Panc1 (cell line): ENCODE data around the gene KIF18B. TPM values are rescaled to one million over a fixed set of nuclear protein-coding genes. Genes with fewer than 3 reads are reported as not detected.

Experiments used
- ATAC-seq: fragments of 200-7000 bp; cut with Tn5 transposase; 2 replicates; pipeline ENCODE4 v1.9.1; 2020; ENCODE audit warnings: mild to moderate bottlenecking, moderate library complexity
- BruUV-seq: library from RNA; stranded (reverse); fragments of 400-500 nt; replicated peaks from 2 replicates; lab custom pipeline; 2021; lab: Mats Ljungman, UMichigan
- CTCF ChIA-PET: fragments of 300-600 bp; sonication (Branson Sonifier 250); formaldehyde crosslinking; loops from one replicate; lab custom pipeline; 2022; ENCODE audit warnings: antibody characterized with exemption; lab: Charles Lee
- POLR2A ChIA-PET: fragments of 300-600 bp; sonication (Branson Sonifier 250); formaldehyde crosslinking; loops from one replicate; lab custom pipeline; 2022; ENCODE audit warnings: antibody characterized with exemption; lab: Charles Lee
- DNase-seq: peaks from one replicate; pipeline ENCODE4 v3.0.0-alpha.2; 2010; ENCODE audit warnings: low read depth, low spot score
- H3K27ac ChIP-seq: 2 replicates; pipeline ENCODE4 v1.5.1; 2011; ENCODE audit warnings: mild to moderate bottlenecking, low read length, inconsistent platforms
- H3K27me3 ChIP-seq: fragments of 200-500 bp; sonication (Bioruptor generic); 2 replicates; pipeline ENCODE4 v1.6.0; 2014; ENCODE audit warnings: low read length, inconsistent platforms; ENCODE audit not compliant: control insufficient read depth, insufficient read depth
- H3K36me3 ChIP-seq: fragments of 200-500 bp; sonication (Bioruptor generic); 2 replicates; pipeline ENCODE4 v1.5.1; 2014; ENCODE audit warnings: inconsistent platforms, mild to moderate bottlenecking, low read length, moderate library complexity; ENCODE audit not compliant: control insufficient read depth, insufficient read depth
- H3K4me1 ChIP-seq: 2 replicates; pipeline ENCODE4 v1.5.1; 2011; ENCODE audit warnings: inconsistent platforms, mild to moderate bottlenecking, low read length, moderate library complexity; ENCODE audit not compliant: control insufficient read depth, insufficient read depth
- H3K4me3 ChIP-seq, 2 experiments: 2 replicates each; pipeline ENCODE4 v1.5.1; 2011 to 2012; ENCODE audit warnings: low read depth in 2 of 2, low read length in 2 of 2, mild to moderate bottlenecking in 2 of 2, inconsistent platforms in 1 of 2, moderate library complexity in 1 of 2
- H3K9me3 ChIP-seq: fragments of 200-500 bp; sonication (Bioruptor generic); 2 replicates; pipeline ENCODE4 v1.5.1; 2014; ENCODE audit warnings: low read depth, mild to moderate bottlenecking, inconsistent platforms, low read length, moderate library complexity; ENCODE audit not compliant: control insufficient read depth, insufficient read depth
- POLR2AphosphoS5 ChIP-seq: IDR thresholded peaks from 2 replicates; pipeline ENCODE4 v1.6.1; 2012; ENCODE audit warnings: mild to moderate bottlenecking, low read depth, low read length, moderate library complexity
- REST ChIP-seq, 2 experiments: IDR thresholded peaks; 2 replicates each; pipeline ENCODE4 v1.6.1; 2011 to 2012; ENCODE audit warnings: low read depth in 2 of 2, control low read depth in 1 of 2, low read length in 1 of 2, mild to moderate bottlenecking in 1 of 2, moderate library complexity in 1 of 2; ENCODE audit not compliant: insufficient read depth in 1 of 2
- SIN3A ChIP-seq: IDR thresholded peaks from 2 replicates; pipeline ENCODE4 v1.6.1; 2012; ENCODE audit warnings: low read depth, mild to moderate bottlenecking, low read length, moderate library complexity, borderline replicate concordance; ENCODE audit not compliant: insufficient read depth
- TCF7L2 ChIP-seq: IDR thresholded peaks from 2 replicates; pipeline ENCODE4 v1.6.1; 2011; ENCODE audit warnings: mild to moderate bottlenecking, low read depth, low read length, inconsistent platforms
- in situ Hi-C: cut with HindIII; loops from 2 replicates; pipeline ENCODE4 v1.10.0; 2016; ENCODE audit warnings: low sequenced_read_pairs, low pct_unique_long_range_greater_than_20kb
- intact Hi-C: fragments of 100-400 bp; cut with micrococcal nuclease; formaldehyde crosslinking; loops from one replicate; pipeline ENCODE4 v1.10.0; 2022; ENCODE audit not compliant: unreplicated experiment
- total RNA-seq: library from RNA; stranded (reverse); gene quantifications from one replicate; pipeline ENCODE4 v1.2.1, GENCODE V29; 2021; ENCODE audit not compliant: unreplicated experiment
- TF ChIP-seq, protein P1 (sequence below): fragments of 450-650 bp; IDR thresholded peaks from 2 replicates; pipeline ENCODE4 v1.5.1; 2017; ENCODE audit warnings: mild to moderate bottlenecking

The KIF18B gene
- total RNA-seq, 1 experiment from 2014 or later: 31.3 TPM

DNA sequence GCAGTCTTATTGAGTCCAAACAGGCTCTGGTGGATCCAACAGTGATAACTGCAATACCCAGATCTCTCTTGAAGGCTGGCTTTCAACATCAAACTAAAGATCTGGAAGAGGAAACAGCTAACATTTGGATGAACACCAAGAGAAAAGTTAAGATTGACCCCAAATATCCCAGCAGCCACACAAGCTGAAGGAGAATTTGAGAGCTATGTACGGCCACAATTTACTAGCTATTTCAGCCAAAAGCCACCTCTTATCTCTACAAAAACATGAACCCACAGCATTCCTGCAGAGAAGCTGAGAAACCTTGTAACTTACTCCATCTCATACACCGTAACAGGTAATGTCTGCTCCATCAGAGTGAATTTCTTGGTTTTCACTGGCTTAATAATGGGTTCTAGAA lies 62.6 kb downstream of the KIF18B start:
- no TSS peak for BruUV-seq
- in situ Hi-C loops: no loop called here
- no peak for DNase-seq
- Histone ChIP-seq H3K4me1 (no peaks in the 10 kb centered on the region), H3K9me3 (no peaks in the 10 kb centered on the region), H3K4me3 (no peak overlapping the region), H3K36me3 (peaks cover 16% of the 10 kb centered on the region), H3K27ac (no peak overlapping the region), H3K27me3 (no peaks in the 10 kb centered on the region)
- no peak for ATAC-seq
- CTCF ChIA-PET: no interaction called here
- POLR2A ChIA-PET: no interaction called here
- TF ChIP-seq, protein P1, sequence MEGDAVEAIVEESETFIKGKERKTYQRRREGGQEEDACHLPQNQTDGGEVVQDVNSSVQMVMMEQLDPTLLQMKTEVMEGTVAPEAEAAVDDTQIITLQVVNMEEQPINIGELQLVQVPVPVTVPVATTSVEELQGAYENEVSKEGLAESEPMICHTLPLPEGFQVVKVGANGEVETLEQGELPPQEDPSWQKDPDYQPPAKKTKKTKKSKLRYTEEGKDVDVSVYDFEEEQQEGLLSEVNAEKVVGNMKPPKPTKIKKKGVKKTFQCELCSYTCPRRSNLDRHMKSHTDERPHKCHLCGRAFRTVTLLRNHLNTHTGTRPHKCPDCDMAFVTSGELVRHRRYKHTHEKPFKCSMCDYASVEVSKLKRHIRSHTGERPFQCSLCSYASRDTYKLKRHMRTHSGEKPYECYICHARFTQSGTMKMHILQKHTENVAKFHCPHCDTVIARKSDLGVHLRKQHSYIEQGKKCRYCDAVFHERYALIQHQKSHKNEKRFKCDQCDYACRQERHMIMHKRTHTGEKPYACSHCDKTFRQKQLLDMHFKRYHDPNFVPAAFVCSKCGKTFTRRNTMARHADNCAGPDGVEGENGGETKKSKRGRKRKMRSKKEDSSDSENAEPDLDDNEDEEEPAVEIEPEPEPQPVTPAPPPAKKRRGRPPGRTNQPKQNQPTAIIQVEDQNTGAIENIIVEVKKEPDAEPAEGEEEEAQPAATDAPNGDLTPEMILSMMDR: no peak
- TF ChIP-seq REST (IDR thresholded peaks at IDR 0.05; ENCODE audit: insufficient read depth in 1 of 2, low read depth in 2 of 2, low read length in 1 of 2) (no peak), TCF7L2 (no peak), SIN3A (no peak), POLR2AphosphoS5 (no peak)
- intact Hi-C loops: no loop called here

DNA sequence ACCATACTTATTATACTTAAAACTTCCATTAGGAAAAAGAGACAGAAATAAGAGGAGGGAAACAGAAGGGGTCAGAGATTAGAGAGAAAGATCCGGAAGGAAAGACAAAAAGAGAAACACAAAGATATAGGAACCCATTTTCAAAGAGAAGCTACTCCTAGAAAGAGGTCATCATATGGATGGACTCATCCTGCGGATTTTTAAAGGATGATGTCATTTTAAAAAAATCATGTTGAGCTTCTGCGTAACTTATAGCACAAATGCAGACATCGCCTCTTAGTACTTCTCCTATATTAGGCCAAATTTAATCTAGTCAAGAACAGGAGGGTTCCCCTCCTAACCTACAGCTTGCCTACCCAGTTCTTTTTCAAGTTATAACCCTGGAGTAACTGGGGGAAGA lies 66.4 kb downstream of the KIF18B start:
- no peak overlapping the region for H3K27ac ChIP-seq
- no TSS peak for BruUV-seq
- CTCF ChIA-PET: no interaction called here
- H3K36me3 ChIP-seq: peaks cover 20% of the 10 kb centered on the region; the same call in 1 of the 2 replicates
- intact Hi-C loops: no loop called here
- in situ Hi-C loops: no loop called here
- no peak overlapping the region for H3K4me3 ChIP-seq
- POLR2A ChIA-PET: no interaction called here
- H3K4me1 ChIP-seq: no peaks in the 10 kb centered on the region
- H3K27me3 ChIP-seq: no peaks in the 10 kb centered on the region
- H3K9me3 ChIP-seq: no peaks in the 10 kb centered on the region
- TF ChIP-seq REST (IDR thresholded peaks at IDR 0.05; ENCODE audit: insufficient read depth in 1 of 2, low read depth in 2 of 2, low read length in 1 of 2): no peak
- TF ChIP-seq SIN3A: no peak
- TF ChIP-seq POLR2AphosphoS5: no peak
- TF ChIP-seq TCF7L2: no peak
- TF ChIP-seq, protein P1: no peak
- DNase-seq: no peak
- no peak for ATAC-seq
